Transverse colon (tissue), 3 donors: ENCODE measurements around the gene FAM120A.

Experiments used
- EP300 ChIP-seq: sonication (generic); formaldehyde crosslinking; IDR thresholded peaks from one replicate; pipeline ENCODE4 v1.6.1; 2017; ENCODE audit warnings: antibody characterized with exemption, low read depth
- POLR2A ChIP-seq: fragments of 450-650 bp; IDR thresholded peaks from one replicate; pipeline ENCODE4 v1.6.1; 2016; ENCODE audit warnings: antibody characterized with exemption, mild to moderate bottlenecking, moderate library complexity
- TF ChIP-seq, protein P1 (sequence below), 5 experiments: fragments of 200-600 bp in 3 of 5; fragments of 450-650 bp in 2 of 5; sonication (generic) in 3 of 5; IDR thresholded peaks; 1 replicate in 2 of 5; 2 replicates in 3 of 5; pipeline ENCODE4 v1.5.1; 2016 to 2017; ENCODE audit warnings: antibody characterized with exemption in 5 of 5, inconsistent platforms in 3 of 5, mild to moderate bottlenecking in 2 of 5, moderate library complexity in 1 of 5

GRCh38 chr9:93572636-93573515 lies 121.4 kb downstream of the FAM120A start:
- TF ChIP-seq, protein P1, sequence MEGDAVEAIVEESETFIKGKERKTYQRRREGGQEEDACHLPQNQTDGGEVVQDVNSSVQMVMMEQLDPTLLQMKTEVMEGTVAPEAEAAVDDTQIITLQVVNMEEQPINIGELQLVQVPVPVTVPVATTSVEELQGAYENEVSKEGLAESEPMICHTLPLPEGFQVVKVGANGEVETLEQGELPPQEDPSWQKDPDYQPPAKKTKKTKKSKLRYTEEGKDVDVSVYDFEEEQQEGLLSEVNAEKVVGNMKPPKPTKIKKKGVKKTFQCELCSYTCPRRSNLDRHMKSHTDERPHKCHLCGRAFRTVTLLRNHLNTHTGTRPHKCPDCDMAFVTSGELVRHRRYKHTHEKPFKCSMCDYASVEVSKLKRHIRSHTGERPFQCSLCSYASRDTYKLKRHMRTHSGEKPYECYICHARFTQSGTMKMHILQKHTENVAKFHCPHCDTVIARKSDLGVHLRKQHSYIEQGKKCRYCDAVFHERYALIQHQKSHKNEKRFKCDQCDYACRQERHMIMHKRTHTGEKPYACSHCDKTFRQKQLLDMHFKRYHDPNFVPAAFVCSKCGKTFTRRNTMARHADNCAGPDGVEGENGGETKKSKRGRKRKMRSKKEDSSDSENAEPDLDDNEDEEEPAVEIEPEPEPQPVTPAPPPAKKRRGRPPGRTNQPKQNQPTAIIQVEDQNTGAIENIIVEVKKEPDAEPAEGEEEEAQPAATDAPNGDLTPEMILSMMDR (IDR thresholded peaks at IDR 0.05), result no peak
- TF ChIP-seq POLR2A (no peak), EP300 (no peak)
